ENCODE data around the gene TMEM94.

The TMEM94 gene

GRCh38 chr17:75492555-75493168 is 36.2 kb downstream of the TMEM94 start:
- Histone ChIP-seq H3K4me3 (ENCODE audit: low read depth, low read length) (no peak overlapping the region), H3K9ac (ENCODE audit: low read depth, low read length) (no peak overlapping the region), H3K36me3 (ENCODE audit: control insufficient read depth, insufficient read depth, low read length) (peaks cover 16% of the 10 kb centered on the region), H3K27me3 (ENCODE audit: control insufficient read depth, insufficient read depth, low read length) (no peaks in the 10 kb centered on the region), H3K4me1 (ENCODE audit: control insufficient read depth, insufficient read depth, low read length) (no peaks in the 10 kb centered on the region), H3K9me3 (ENCODE audit: control insufficient read depth, insufficient read depth, low read length) (no peaks in the 10 kb centered on the region)

- no peaks in the 10 kb centered on the region for H3K27me3 ChIP-seq (ENCODE audit: control insufficient read depth, insufficient read depth, low read length)
- H3K4me3 ChIP-seq (ENCODE audit: low read depth, low read length) = no peak overlapping the region
- H3K4me1 ChIP-seq (ENCODE audit: control insufficient read depth, insufficient read depth, low read length) = no peaks in the 10 kb centered on the region
- no peaks in the 10 kb centered on the region for H3K9me3 ChIP-seq (ENCODE audit: control insufficient read depth, insufficient read depth, low read length)
- no peak overlapping the region for H3K9ac ChIP-seq (ENCODE audit: low read depth, low read length)
- peaks cover 16% of the 10 kb centered on the region for H3K36me3 ChIP-seq (ENCODE audit: control insufficient read depth, insufficient read depth, low read length)
Measured at GRCh38 chr17:75493476-75494129, 37.2 kb downstream of the TMEM94 start.

- no peaks in the 10 kb centered on the region for H3K27me3 ChIP-seq (ENCODE audit: control insufficient read depth, insufficient read depth, low read length)
- no peak overlapping the region for H3K9ac ChIP-seq (ENCODE audit: low read depth, low read length)
- peaks cover 16% of the 10 kb centered on the region for H3K36me3 ChIP-seq (ENCODE audit: control insufficient read depth, insufficient read depth, low read length)
- no peaks in the 10 kb centered on the region for H3K9me3 ChIP-seq (ENCODE audit: control insufficient read depth, insufficient read depth, low read length)
- H3K4me3 ChIP-seq (ENCODE audit: low read depth, low read length) = no peak overlapping the region
- no peaks in the 10 kb centered on the region for H3K4me1 ChIP-seq (ENCODE audit: control insufficient read depth, insufficient read depth, low read length)
Measured at GRCh38 chr17:75494326-75494877, 38.0 kb downstream of the TMEM94 start.

- no peak overlapping the region for H3K4me3 ChIP-seq (ENCODE audit: low read depth, low read length)
- no peak overlapping the region for H3K9ac ChIP-seq (ENCODE audit: low read depth, low read length)
- no peaks in the 10 kb centered on the region for H3K9me3 ChIP-seq (ENCODE audit: control insufficient read depth, insufficient read depth, low read length)
- H3K4me1 ChIP-seq (ENCODE audit: control insufficient read depth, insufficient read depth, low read length) = no peaks in the 10 kb centered on the region
- H3K36me3 ChIP-seq (ENCODE audit: control insufficient read depth, insufficient read depth, low read length) = peaks cover 25% of the 10 kb centered on the region
- no peaks in the 10 kb centered on the region for H3K27me3 ChIP-seq (ENCODE audit: control insufficient read depth, insufficient read depth, low read length)
Measured at GRCh38 chr17:75496005-75496404, 39.6 kb downstream of the TMEM94 start.

GRCh38 chr17:75498039-75498725 is 41.7 kb downstream of the TMEM94 start:
- Histone ChIP-seq H3K9me3 (ENCODE audit: control insufficient read depth, insufficient read depth, low read length) (no peaks in the 10 kb centered on the region), H3K36me3 (ENCODE audit: control insufficient read depth, insufficient read depth, low read length) (peaks cover 19% of the 10 kb centered on the region), H3K9ac (ENCODE audit: low read depth, low read length) (no peak overlapping the region), H3K27me3 (ENCODE audit: control insufficient read depth, insufficient read depth, low read length) (no peaks in the 10 kb centered on the region), H3K4me1 (ENCODE audit: control insufficient read depth, insufficient read depth, low read length) (no peaks in the 10 kb centered on the region), H3K4me3 (ENCODE audit: low read depth, low read length) (no peak overlapping the region)

- Histone ChIP-seq H3K36me3 (ENCODE audit: control insufficient read depth, insufficient read depth, low read length) (peaks cover 15% of the 10 kb centered on the region), H3K4me1 (ENCODE audit: control insufficient read depth, insufficient read depth, low read length) (no peaks in the 10 kb centered on the region), H3K9ac (ENCODE audit: low read depth, low read length) (no peak overlapping the region), H3K27me3 (ENCODE audit: control insufficient read depth, insufficient read depth, low read length) (no peaks in the 10 kb centered on the region), H3K4me3 (ENCODE audit: low read depth, low read length) (no peak overlapping the region), H3K9me3 (ENCODE audit: control insufficient read depth, insufficient read depth, low read length) (no peaks in the 10 kb centered on the region)
Measured at GRCh38 chr17:75498726-75499213, 42.3 kb downstream of the TMEM94 start.

GRCh38 chr17:75499313-75500022 is 43.0 kb downstream of the TMEM94 start:
- no peaks in the 10 kb centered on the region for H3K27me3 ChIP-seq (ENCODE audit: control insufficient read depth, insufficient read depth, low read length)
- no peak overlapping the region for H3K9ac ChIP-seq (ENCODE audit: low read depth, low read length)
- no peaks in the 10 kb centered on the region for H3K4me1 ChIP-seq (ENCODE audit: control insufficient read depth, insufficient read depth, low read length)
- H3K9me3 ChIP-seq (ENCODE audit: control insufficient read depth, insufficient read depth, low read length) = no peaks in the 10 kb centered on the region
- H3K36me3 ChIP-seq (ENCODE audit: control insufficient read depth, insufficient read depth, low read length) = peaks cover 12% of the 10 kb centered on the region
- H3K4me3 ChIP-seq (ENCODE audit: low read depth, low read length) = no peak overlapping the region

GRCh38 chr17:75500419-75501216 is 44.2 kb downstream of the TMEM94 start:
- Histone ChIP-seq H3K9me3 (ENCODE audit: control insufficient read depth, insufficient read depth, low read length) (no peaks in the 10 kb centered on the region), H3K4me3 (ENCODE audit: low read depth, low read length) (no peak overlapping the region), H3K9ac (ENCODE audit: low read depth, low read length) (no peak overlapping the region), H3K36me3 (ENCODE audit: control insufficient read depth, insufficient read depth, low read length) (peaks cover 14% of the 10 kb centered on the region), H3K4me1 (ENCODE audit: control insufficient read depth, insufficient read depth, low read length) (no peaks in the 10 kb centered on the region), H3K27me3 (ENCODE audit: control insufficient read depth, insufficient read depth, low read length) (no peaks in the 10 kb centered on the region)

- Histone ChIP-seq H3K4me1 (ENCODE audit: control insufficient read depth, insufficient read depth, low read length) (no peaks in the 10 kb centered on the region), H3K9me3 (ENCODE audit: control insufficient read depth, insufficient read depth, low read length) (no peaks in the 10 kb centered on the region), H3K27me3 (ENCODE audit: control insufficient read depth, insufficient read depth, low read length) (no peaks in the 10 kb centered on the region), H3K9ac (ENCODE audit: low read depth, low read length) (no peak overlapping the region), H3K4me3 (ENCODE audit: low read depth, low read length) (no peak overlapping the region), H3K36me3 (ENCODE audit: control insufficient read depth, insufficient read depth, low read length) (peaks cover 23% of the 10 kb centered on the region)
Measured at GRCh38 chr17:75501378-75502071, 45.1 kb downstream of the TMEM94 start.

- H3K4me1 ChIP-seq (ENCODE audit: control insufficient read depth, insufficient read depth, low read length) = no peaks in the 10 kb centered on the region
- no peaks in the 10 kb centered on the region for H3K9me3 ChIP-seq (ENCODE audit: control insufficient read depth, insufficient read depth, low read length)
- no peak overlapping the region for H3K9ac ChIP-seq (ENCODE audit: low read depth, low read length)
- peaks cover 25% of the 10 kb centered on the region for H3K36me3 ChIP-seq (ENCODE audit: control insufficient read depth, insufficient read depth, low read length)
- no peak overlapping the region for H3K4me3 ChIP-seq (ENCODE audit: low read depth, low read length)
- H3K27me3 ChIP-seq (ENCODE audit: control insufficient read depth, insufficient read depth, low read length) = no peaks in the 10 kb centered on the region
Measured at GRCh38 chr17:75502072-75502720, 45.8 kb downstream of the TMEM94 start.
